ENCODE data around the gene ZP1.
A peak's percentile ranks its signal among the peaks of the same experiment; 100 is the strongest.
"Not testable (repeated sequence)": the region's sequence is repeated elsewhere in the genome, so short reads cannot be mapped to it uniquely, and the experiment has no call there.

Gene ZP1

DNA sequence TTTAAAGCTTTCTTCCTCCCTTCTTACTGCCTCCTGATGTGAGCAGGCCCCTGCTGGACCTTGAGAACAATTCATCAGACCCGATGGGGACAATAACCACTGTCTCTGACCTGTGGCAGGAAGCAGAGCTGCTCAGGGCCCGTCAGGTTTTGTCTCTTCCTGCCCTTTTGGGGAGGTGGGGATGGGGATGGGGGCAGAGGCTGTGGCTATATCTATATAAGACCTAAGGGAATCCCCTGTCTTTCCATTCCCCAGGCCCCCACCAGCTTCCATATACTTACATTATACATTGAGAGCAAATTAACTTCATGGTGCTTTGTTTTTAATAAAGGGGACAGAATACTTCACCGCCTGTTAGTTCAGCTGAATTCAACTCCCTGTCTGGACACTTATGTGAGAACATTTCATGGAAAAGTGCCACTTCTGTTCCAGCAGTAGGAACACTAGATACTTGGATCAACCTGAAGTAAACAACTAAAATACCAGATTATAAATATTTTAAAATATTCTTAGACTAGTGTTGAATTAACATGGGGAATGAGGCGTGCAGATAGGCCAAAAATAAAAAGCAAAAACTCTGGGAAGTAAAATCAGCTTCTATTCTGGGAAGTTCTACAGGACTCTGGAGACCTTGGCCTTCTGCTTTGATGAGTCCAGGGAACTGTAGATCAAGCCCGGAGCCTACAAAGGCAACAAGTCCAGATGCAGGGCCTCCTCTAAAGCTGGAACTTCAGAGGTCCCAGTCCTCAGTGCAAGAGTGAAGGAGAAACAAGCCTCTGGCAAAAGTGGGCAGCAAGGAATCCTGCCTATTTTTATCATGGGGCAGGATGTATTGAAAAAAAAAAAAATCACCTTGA lies 11.1 kb downstream of the ZP1 start:
- no peak for DNase-seq

DNA sequence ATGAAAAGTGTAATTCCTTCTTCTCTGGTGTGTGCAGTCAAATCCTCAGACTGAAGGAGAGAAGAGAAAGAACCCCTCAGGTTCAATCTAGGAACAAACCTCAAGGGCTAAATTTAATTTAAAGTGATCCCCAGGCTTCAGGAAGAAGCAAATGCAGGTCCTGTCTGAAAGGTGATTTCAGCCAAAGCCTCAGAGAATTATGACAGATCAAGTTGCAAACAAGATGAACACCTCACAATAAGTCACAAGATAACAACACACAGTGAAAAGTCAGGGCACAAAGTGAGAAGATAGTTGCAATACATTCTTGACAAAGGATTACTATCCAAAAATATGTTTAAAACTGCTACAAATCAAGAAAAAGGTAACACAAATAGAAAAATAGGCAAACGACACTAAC lies 11.8 kb downstream of the ZP1 start:
- no peak for DNase-seq

- DNase-seq = no peak
Observed at GRCh38 chr11:60879971-60880588, 12.7 kb downstream of the ZP1 start.

DNA sequence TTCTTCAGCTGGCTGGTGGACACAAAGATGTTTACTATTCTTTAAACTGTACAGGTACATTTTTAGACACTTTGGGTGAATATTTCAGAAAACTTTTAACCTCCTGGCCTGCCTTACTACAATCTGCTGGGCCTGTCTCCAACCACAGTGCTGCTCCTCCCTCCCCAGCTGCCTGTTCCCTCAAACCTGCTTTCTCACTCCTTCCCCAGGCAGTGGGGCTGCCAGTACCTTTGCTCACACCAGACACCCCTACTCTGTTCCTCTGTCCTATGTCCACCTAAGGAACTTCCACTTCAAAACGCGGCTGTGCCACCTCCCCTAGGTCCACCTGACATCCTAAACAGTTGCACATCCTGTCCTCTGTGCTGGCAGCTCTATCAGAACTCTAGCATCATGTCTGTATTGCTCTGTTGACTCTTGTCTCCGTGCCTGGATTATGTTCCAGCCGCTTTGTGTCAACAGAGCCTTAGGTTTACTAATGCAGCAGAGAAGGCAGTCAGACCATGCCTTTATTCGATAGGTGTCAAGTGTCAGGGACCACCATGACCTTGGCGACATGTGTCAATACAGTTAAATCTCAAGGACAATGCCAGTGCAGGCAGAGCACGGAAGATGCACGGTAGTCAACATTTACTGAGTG lies 13.4 kb downstream of the ZP1 start:
- no peak for DNase-seq

DNA sequence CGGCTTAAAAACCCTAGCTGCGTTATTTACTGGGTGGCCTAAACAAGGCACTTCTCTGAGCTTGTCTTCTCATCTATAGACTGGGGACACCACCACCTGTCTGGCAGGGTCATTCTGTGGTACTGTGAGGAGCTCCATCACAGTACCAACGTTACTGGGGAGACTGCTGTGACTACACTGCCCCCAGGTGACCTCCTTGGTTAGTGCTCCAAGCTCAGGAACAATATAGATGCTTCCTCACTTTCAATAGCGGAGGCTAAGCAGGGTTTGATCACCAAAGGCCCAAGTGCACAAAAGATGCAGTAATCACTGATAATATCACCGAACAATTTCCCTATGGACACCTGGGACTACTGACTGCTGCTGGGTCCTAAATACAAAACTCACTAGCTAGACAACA lies 20.2 kb downstream of the ZP1 start:
- peak; percentile 47 to 71 (median 60) for DNase-seq

GRCh38 chr11:60889869-60890311 lies 22.5 kb downstream of the ZP1 start:
- DNase-seq = no peak

GRCh38 chr11:60890696-60891095 lies 23.4 kb downstream of the ZP1 start:
- no peak for DNase-seq

- no peak for DNase-seq
Observed at GRCh38 chr11:60891103-60891741, 23.9 kb downstream of the ZP1 start.

GRCh38 chr11:60895687-60896086 lies 28.3 kb downstream of the ZP1 start:
- peak in 1 of 4 experiments; percentile 27 for DNase-seq

- no peak for DNase-seq
Observed at GRCh38 chr11:60897496-60897895, 30.2 kb downstream of the ZP1 start.

DNA sequence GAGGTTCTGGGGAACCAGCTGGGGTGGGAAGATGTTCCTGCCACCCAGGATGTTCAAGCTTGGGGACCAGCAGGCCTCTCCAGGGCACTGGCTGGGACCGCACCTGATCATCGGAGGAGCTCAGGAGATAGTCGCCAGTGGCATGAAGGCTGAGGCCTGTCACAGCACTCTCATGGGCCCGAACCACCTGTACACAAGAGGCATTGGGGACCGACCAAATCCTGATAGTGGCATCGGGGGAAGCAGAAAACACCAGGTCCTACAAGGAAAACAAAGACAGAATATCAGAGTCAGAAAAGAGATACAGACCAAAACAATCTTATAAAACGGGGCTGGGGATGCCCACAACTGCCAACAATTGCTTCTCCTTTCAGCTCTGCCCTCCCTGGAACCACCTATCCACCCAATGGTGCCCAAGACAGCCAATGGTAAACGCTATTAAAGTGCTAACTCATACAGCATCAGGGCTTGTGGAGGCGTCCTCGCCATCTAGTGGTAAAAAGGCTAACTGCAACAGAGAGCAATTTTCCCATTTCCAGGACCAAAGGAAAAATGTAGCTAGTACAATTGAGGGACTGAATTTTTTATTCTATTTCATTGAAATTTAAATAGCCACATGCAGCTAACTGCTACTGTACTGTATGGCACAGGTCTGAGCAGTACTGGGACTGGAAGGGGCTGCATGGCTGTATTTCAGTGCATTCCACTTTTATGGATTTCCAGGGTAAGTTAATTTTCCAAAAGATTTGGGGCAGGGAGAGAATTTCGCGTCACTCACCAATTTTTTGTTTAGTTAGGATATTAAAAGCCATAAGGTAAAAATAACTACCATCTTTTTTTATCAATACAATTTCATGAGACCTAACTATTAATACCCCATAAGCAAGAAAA lies 31.9 kb downstream of the ZP1 start:
- DNase-seq = peak; percentile 68 to 73 (median 71)

DNA sequence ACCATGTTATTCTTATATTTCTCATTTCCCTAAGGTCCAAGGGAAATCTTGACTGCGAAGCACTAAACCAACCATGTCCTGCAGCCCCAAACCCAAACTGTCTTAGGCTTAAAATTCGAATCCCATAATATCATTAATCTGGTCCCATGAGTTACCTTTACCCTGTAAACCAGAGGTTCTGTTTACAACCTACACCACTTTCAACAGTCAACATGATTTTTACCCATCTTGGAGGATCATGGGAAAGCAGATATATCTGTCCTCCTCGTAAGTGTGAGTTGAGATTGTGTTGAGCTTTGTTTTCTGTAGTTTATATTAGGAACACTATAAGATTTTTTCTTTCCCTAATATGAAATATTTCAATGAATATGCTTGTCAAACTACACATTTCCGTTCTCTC lies 32.6 kb downstream of the ZP1 start:
- DNase-seq = no peak

DNA sequence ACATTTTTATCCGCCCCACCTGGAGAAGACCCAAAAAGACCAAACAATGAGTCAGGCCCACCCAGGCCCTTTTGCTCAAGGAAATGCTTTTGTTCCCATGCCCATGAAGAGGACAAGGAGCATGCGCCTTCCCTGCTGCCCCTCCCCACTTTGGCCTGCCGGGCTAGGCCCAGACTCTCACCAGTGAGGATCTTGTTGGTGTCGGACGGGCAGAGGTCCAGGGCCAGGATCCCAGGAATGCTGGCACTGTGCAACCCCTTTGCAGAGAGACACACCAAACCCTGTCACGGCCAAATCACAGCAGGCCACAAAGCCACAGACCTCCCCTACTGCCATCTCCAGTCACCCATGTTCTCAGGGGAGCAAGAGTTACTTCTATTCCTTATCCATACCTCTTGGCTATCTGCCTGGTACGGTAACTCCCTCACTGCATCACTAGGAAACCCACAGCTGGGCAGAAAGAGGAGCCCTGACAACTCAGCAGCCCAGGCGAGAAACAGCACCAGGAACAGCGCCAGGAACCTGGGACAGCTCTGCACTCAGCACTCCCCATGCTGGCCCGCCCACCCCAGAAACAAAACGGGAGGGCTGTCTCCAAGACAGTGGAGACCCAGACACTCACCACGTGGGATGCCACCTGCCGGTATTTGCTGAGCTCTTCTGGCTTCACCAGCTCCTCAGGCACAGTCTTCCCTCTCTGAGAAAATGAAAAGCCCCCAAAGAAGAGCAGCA lies 33.5 kb downstream of the ZP1 start:
- no peak for DNase-seq

DNA sequence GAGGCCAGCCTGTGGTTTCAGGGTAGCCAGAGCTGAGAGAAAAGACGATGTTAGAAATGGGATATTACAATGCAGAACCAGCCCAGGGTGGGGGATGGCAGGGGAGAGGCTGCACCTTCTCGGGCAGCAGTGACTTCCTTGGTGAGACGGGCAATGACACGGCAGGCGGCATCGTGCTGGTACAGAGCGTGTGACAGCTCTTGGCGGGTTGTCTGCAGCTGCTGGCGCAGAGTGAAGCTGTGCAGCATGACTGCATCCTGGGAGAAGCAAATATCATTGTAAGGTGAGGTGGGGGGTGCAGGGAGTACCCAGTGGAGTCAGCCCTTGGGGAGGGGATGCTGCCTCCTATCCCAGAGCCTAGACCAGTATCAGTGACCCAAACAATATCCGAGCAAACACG lies 35.3 kb downstream of the ZP1 start:
- DNase-seq = no peak

DNA sequence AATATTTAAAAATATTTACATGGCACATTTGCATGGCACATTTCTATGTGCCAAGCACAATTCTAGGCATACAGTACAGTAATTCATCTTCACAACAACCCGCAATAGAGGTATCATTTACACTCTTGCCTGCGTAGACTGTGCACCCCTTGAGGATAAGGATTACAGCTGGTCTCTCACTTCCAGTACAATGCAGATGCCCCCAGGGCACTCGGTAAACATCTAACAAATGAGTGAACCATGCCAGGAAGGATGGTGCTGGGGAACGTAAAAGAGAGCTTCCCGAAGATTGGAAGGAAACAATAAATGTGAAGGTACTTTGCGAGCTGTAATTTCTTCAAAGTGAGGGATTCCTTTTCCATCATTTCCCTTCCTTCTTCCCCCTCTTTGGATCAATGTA lies 37.7 kb downstream of the ZP1 start:
- DNase-seq = no peak

- peak in 1 of 4 experiments; percentile 14 for DNase-seq
Observed at GRCh38 chr11:60905551-60906113, 38.3 kb downstream of the ZP1 start.

DNA sequence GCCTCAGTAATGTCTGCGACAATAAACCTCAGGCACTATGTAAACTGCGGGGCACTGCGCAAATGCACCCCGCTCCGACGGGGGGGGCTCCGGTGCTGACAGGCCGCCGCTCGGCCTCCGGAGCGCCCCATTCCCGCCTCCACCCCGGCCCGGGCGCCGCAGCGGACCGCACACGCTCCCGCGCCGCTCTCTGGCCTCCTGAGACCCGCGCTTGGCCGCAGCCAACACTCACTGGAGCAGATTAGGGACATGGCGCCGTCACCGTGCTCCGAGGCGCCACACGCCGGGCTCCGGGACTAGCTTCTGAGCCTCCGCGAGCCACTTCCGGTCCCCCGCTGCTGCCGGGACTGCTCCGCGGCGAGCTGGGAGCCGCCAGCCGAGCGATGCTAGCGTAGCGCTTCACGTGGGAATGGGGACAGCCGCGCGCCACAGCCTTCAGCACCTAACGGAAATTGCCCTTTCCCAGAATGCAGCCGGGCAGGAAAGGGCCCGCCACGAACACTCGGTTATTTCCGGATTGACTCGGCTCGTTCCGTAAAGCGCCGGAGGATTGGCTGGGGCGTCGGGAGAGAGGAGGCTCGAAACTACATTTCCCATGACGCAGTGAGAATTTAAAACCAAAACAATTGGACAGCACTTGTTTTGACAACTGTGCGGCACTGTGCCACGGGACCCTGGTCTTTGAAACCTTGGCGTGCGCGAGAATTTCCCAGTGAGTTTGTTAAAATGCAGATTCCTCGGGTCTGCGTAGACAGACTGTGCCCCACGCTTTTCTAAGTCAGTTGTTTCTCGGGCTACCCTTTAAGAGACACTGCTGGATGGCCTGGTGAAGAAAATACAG lies 39.0 kb downstream of the ZP1 start, which contains the start of gene PRPF19:
Gene PRPF19 (minus strand): TSS at position 454 of the 841 bp plus-strand sequence. CDS start 203 bp downstream, at position 251.
- peak; percentile 97 to 99 (median 98) for DNase-seq

- no peak for DNase-seq
Observed at GRCh38 chr11:60908803-60909202, 41.5 kb downstream of the ZP1 start.

DNA sequence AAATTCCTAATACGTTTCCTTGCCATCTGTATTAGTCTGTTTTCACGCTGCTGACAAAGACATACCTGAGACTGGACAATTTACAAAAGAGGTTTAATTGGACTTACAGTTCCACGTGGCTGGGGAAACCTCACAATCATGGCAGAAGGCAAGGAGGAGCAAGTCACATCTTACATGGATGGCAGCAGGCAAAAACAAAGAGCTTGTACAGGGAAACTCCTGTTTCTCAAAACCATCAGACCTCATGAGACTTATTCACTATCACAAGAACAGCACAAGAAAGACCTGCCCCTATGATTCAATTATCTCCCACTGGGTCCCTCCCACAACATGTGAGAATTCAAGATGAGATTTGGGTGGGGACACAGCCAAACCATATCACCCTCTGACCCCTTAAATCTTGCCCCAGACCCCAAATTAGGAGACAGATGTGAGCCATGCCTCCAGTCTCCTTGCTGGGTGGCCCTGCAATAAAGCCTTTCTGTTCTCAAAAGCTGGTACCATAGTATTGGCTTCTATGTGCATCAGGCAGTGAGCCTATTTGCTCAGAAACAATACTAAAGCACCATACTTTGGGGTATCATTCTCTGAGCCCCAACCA lies 42.4 kb downstream of the ZP1 start:
- not testable (repeated sequence) for DNase-seq

All from suppressor macrophage (primary cell).